GM21526 (cell line): ENCODE data around the gene FAM72D.
"Not testable (repeated sequence)": the region's sequence is repeated elsewhere in the genome, so short reads cannot be mapped to it uniquely, and the experiment has no call there.

Experiments used
- ATAC-seq: cut with Tn5 transposase; IDR thresholded peaks from one replicate; pipeline ENCODE4 v1.9.1; 2021; ENCODE audit warnings: moderate library complexity; ENCODE audit not compliant: unreplicated experiment, low FRiP score

Gene FAM72D

DNA sequence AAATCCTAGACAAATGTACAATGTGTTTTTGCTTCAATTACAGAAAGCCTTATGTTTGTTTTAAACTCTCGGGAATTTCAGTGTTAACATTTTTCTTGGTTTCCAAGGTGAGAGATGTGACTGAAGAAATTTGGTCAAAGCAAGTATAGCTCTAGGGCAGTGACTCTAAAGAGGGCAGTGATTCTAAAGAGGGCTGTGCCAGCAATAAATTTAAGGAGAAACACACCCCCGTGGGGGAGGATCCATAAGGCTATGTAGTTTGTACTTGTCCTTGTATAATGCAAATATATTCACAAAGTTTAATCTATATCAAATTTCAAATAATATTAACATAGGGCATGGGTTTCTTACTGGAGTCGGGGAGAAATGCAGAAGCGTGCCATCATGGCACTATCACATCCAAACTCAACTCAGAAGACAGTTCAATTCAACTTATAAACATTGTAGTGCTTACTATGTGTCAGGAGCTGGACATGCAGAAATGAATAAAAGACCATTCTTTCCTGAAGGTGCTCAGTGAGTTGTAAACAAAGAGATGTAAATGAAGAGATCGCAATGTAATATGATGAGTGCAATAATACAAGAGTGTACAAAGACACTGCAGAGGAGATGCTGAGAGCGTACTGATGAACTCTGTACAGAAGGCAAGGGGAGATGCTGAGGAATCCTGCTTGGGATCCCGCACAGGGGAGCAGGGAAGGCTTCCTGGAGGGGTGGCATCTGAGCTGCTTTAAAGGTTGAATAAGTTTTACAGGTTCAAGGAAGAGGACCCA is 13.1 kb upstream of the FAM72D start:
- not testable (repeated sequence) for ATAC-seq

DNA sequence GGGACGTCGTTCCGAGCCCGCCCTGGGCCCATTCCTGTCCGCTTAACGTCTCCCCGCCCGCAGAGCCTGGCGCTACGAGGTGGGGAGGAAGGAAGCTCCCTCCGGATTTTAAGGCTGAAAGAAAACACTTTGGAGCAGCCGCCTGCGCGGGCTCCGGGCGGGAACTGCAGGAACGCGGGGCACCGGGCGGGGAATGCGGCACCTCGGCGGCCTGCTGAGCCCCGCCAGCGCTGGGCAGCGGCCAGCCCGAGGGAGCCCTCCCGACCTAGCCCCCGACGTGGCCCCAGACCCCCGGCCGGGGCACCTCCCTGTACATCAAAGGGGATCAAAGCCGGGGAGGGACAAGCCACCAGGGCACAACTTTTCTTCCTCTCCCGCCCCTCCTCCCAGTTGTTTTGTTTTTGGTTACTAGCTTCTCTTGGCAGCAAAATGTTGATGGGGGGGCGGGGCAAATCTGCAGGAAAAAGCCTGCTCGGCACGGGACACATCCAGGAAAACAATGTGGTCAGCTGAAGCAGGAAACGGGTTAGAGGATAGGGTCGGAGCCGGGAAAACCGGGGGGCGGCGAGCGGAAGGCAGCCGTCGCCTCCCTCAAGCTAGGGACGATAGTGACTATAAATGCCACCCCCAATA is 2.1 kb upstream of the FAM72D start:
- ATAC-seq: not testable (repeated sequence)

DNA sequence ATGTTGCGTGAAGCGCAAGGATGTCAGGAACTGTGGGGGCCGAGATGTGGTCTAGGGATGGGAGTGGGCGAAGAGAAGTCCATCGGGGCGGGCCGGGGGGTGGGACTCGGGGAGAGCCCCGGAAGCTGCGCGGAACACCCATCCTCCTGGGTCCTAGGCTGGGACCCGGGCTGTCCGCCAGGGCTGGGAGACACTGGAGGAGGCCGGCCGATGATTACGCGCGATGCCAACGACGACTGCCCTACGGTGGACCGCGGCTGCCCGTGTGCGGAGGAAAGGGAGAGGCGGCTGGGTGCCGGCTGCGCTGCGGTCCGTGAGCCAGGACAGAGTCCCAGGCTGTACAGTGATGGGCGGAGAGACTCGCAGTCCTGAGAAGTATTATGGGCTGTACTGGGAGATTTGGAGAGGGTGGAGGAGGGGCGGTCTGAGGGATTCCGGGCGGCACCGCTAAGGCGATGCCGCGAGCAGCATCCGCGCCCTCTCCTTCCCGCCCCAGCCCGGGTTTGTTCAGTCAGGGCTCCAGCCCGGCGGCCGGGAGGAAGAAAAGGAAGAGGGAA is 1.0 kb upstream of the FAM72D start:
- peak; percentile 10 for ATAC-seq

DNA sequence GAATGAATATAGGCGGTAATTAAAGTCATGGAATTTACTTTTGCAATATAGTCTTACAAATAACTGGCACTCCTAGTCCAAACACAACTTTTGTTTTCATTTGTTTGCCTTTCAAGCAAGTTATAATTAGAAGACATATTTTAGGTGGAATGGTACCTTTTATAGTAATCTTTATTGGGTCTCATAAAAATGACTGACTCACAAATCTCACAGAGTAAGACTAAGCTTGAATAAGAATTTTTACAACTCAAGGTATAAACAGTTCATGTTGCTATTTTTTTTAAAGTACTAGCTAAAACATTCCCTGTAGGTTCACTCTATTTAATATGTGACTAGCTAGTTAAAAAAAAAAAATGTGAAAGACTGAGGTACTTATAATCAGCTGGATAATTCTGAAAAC is 6.0 kb downstream of the FAM72D start:
- not testable (repeated sequence) for ATAC-seq

DNA sequence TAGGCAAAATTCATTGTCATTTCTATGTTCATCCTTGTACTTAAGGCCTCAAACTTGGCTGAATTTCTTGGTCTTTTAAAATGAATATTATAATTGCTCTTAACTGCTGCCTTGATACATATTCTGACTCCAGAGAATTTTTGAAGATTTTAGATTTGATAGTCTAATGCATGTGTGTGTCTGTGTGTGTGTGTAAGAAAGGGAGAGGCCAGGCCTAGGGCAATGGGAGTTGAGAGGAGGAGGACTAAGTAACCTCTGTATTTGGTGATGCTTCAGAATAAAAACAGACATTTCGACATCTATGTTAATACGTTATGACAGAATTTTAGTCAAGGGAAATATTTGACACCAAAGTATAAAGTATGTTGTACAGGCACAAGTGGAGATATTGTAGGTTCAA is 7.5 kb downstream of the FAM72D start:
- not testable (repeated sequence) for ATAC-seq

DNA sequence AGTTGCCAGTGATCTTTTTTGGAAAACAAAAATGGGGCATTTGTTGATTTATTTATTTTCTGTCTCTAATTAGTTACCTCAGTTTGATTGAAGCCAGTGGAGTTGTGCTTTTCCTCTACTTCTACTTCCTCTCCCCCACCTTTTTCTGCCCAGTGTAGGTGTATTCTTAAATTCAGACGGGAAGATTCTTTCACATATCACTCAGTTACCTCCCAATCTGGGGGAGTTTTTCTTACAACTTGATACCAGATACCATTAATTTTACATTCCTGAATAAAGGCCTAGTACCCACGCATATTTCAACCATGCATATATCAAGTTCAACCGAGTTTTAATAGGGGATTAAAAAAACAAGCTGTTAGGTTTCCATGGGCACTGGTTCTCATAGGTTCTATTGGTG is 15.9 kb downstream of the FAM72D start:
- ATAC-seq: not testable (repeated sequence)

DNA sequence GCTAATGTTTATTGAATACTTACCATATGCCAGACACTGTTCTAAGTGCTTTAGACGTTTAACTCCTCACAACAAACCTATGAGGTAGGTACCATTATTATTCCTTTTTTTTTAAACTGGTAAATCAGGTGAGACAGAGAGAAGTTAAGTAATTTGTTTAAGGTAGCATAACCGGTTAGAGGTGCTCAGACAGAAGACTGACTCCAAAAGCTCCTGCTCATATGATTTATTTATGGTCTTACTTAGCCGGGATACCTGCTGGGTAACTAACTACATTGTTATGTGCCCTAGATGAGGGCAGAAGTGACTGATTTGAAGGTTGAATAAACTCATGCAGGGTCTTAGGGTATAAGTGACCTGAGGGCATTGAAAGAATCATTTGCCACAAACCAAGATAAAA is 16.9 kb downstream of the FAM72D start:
- ATAC-seq: not testable (repeated sequence)

DNA sequence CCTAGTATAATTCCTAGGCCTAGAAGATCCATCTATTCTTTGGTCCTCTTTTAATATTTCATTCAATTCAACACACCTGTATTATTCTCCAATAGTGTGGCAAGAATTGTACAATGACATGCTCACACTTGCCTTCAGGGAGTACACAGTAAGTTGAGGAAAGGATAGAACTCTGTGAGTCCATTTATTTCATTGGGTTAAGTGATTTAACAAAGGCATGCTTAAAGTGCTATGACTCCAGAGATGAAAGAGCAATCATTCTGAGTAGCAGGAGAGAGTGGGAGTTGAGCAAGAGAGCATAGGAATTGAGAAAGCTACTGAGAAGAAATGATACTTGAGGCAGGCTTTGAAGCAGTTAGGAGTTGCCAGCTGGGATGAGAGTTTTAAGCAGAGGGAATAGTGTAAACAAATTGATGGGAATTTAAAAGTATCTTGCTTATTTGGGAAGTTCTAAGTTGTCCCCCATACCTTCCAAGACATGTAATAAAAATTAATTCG is 18.8 kb downstream of the FAM72D start:
- not testable (repeated sequence) for ATAC-seq

DNA sequence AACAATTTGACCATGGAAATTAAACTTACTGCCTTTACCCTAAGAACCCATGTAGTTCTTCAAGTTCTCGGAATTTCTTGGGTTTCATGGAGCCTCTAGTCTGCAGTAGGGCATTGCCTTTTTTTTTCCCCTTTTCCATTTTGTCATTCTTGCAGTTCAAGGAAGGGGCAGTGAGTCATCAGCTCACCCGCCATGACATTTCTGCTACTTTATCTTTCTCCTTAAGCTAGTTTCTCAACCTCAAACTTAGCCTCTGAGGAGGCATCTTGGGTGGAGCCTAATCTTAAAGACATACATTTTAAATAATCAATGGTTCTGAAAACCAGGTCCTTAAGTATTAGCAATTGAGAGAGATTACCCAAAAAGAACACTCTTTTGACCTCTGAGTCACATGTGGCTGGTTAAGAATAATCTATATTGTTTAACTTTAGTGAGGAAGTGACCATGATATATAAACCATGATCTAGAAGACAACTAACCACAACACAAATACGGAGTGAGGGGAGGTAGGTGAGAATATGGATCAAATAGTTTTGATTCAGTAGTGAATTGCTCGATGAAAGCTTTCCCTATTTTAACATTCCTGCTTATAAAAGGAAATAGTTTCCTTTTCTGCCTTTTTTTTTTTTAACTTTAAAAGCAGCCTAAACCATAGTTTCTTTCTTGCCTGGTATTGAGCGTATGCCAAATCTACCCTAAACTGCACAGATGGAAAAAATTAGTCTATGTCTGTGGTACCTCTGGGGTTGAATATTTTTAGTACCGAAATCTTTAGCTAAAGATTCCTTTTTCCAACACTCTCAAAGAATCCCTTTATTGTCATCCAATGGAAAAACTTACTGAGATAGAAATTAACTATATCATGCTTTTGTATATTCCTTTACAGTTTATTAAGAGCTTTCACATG is 20.1 kb downstream of the FAM72D start:
- not testable (repeated sequence) for ATAC-seq

DNA sequence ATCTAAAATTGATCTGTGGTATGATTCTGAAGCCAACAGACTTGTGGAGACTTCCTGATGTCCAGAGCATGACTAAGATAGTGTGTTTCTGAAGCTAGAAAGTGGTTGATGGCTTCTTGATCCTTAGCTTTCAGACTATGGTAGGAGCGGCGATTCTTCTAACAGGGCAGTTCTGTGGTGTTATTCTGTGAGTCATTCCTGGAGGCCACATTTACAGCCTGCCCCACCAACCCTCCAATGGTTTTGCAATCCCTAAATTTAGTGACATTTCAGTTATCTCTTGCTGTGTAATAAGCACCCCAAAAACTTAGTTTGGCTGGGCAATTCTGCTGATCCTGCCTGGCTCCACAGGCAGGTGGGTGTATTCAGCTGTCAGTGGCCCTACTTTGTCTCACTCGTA is 24.1 kb downstream of the FAM72D start:
- not testable (repeated sequence) for ATAC-seq

DNA sequence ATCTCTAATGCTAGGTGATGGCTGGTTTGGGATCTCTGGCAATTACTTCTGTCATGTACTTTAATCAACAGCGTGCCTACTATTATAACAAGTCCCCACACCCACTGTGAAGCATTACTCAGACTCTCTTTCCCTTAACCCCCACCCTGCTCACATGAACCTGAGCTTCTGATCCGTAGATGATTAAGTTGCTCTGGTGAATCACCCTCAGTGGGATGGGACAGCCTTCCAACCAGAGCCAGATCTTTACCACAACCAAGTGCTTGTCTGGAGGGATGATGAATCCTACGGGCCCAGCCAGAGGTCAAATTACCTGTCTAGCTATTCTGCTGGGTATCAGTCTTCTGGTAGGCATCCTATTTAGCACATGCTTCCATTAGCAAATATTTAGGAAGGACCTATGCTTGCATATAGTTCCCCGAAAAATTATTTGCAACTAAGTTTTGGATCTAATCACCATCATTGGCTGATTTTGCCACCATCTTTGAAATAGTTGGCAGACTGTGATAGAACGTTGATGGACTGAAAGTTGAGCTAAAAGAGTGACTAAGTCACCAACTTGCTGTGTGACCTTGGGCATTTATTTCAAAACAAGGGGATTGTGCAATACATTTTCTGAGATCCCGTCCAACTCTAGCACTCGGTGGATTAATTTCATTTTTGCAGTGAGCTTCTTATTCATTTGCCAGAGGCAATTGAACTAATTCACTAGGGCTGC is 26.7 kb downstream of the FAM72D start:
- not testable (repeated sequence) for ATAC-seq

DNA sequence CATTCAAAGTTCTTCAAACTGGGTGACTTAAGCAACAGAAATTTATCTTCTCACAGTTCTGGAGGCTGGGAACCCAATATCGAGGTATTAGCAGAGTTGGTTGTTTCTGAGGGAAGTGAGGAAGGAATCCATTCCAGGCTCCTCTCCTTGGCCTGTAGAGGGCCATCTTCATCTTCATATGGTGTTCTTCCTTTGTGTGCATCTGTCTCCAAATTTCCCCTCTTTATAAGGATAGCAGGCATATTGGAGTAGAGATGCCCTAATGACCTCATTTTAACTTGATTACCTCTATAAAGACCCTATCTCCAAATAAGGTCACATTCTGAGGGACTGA is 27.3 kb downstream of the FAM72D start:
- not testable (repeated sequence) for ATAC-seq

DNA sequence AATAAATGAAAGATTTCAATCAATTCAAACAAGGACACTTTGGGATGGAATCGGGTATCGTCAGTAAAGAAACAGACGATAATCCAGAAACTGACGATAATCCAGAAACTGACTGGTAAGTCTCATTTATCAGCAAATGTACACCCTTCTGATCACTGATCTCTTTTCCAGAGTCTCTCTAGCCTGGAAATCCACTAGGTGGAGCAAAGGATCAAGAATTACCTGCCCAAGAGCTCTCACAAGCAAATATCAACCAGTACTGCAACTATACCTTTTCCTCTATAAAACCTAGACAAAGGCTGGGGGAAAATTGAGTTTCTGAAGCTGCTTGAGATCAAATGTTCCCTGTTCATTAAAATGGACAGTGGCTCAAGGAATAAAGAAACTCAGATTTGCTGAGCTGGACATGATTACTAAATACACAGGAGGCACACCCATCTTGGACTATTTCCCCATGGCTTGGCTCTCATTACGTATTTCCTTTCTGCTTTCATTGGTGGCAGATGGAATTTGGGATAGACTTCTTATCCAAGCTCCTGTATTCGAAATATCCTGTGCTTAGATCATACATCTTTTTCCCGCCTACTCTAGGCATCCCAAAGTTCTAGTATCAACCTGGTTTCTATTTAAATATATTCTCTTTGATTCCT is 28.3 kb downstream of the FAM72D start:
- ATAC-seq: not testable (repeated sequence)

DNA sequence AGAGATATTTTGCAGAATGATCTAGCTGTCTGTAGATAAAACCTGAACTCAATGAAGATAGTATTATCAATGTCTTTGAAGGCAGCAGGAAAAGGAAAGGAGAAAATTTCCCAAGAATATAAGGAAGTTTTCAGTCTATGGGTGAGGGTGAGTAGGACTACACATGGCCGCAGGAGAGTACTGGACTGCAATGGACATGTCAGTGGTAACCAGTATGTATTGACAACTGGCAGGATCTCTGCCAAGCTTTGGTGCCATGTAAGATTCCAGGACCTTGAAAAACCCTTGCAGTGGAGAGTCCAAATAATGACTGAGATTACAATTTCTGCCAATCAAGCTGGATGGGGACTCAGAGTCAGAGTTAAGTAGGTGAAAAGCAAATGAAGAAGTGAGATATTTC is 29.3 kb downstream of the FAM72D start:
- not testable (repeated sequence) for ATAC-seq

DNA sequence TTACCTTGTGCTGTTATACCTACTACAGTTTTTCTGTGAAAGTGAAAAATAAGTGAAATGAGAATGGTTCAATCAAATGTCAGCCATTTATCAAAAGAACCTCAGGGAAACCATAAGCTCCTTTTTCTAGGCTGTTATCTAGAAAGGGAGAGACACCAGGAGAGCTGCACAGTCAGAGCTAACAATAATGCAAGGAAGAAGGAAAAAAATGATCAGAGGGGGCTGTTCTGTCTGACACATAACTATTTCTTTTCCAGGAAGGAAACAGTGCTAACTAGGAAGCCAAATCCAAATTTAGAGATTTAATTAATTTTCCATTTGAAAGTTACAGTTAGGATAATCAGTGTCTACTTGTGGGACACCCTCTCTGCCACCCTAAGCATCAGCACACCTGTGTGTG is 31.4 kb downstream of the FAM72D start:
- ATAC-seq: not testable (repeated sequence)

DNA sequence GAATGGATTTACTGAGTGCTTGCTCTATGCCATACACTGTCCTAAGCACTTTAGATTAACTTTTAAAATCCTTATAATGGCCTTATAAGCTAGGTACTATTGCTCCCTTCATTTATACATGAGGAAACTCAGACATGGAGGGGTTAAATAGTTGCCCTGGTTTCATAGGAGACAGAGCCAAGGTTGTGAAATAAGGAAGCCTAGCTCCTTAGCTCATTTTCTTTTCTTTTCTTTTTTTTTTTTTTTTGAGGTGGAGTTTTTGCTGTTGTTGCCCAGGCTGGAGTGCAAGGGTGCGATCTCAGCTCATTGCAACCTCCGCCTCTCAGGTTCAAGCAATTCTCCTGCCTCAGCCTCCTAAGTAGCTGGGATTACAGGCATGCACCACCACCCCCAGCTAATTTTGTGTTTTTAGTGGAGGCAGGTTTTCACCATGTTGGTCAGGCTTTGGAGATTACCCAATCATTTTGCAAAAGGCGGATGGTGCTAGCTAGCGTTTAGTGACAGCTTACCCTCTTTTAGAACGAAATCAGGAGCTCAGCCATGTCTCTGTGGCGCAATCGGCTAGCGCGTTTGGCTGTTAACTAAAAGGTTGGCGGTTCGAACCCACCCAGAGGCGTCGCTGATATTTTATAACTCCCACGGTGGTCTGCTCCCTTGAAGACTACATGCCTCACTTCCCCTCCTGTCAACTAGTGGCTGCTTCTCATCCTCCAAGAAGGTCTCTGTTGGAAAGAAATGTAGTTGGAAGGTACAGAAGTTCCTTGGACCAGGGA is 33.1 kb downstream of the FAM72D start:
- not testable (repeated sequence) for ATAC-seq

DNA sequence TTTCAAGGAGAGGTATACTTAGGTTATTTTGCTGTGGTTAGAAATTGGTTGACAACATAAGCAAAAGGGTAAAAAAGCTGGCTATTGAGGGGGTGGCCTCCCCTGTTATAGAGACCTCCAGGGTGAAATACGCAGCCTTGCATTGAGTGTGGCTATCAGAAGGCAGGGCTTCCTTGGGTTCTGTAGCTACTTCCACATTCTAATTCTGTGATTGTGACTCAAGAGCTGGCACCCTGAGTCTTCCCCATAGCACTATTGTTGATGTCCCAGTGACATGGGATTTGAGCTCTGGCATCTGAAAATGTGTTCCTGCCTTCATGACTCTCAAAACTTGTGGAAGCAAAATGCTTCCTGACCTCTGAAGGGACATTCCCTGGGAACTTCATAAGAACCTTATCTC is 38.7 kb downstream of the FAM72D start:
- not testable (repeated sequence) for ATAC-seq

DNA sequence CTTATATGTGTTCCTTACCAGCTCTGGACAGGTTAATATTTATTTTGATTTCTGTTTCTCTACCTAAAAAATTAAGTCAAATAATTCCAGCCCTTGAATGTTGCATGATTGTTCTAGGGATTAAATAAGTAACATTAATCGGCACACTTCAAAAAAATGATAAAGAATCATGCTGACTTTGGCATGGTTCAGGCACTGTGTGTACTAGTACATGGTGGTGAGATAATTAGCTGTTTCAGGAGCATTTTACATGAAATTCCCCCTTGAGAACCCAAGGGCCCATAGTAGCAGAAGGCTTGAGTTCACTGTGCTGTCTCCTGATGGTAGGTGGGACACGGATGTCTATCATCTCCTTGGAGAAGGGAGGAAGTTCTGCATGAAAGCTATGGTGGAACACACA is 44.8 kb downstream of the FAM72D start:
- not testable (repeated sequence) for ATAC-seq
